ENCODE data around the gene LRRC4C.

Gene LRRC4C

GRCh38 chr11:40732132-40732531 is 727.3 kb downstream of the LRRC4C start:
- no peak overlapping the region for H3K27ac ChIP-seq (ENCODE audit: low read depth, low read length)
- H3K36me3 ChIP-seq (ENCODE audit: control insufficient read depth, insufficient read depth, low read length), result no peaks in the 10 kb centered on the region
- no peaks in the 10 kb centered on the region for H3K4me1 ChIP-seq (ENCODE audit: control insufficient read depth, insufficient read depth, low read length)
- no peak overlapping the region for H3K9ac ChIP-seq (ENCODE audit: low read length)
- H3K27me3 ChIP-seq (ENCODE audit: control insufficient read depth, insufficient read depth, low read length), result no peaks in the 10 kb centered on the region
- H3K4me3 ChIP-seq (ENCODE audit: low read length), result no peak overlapping the region

DNA sequence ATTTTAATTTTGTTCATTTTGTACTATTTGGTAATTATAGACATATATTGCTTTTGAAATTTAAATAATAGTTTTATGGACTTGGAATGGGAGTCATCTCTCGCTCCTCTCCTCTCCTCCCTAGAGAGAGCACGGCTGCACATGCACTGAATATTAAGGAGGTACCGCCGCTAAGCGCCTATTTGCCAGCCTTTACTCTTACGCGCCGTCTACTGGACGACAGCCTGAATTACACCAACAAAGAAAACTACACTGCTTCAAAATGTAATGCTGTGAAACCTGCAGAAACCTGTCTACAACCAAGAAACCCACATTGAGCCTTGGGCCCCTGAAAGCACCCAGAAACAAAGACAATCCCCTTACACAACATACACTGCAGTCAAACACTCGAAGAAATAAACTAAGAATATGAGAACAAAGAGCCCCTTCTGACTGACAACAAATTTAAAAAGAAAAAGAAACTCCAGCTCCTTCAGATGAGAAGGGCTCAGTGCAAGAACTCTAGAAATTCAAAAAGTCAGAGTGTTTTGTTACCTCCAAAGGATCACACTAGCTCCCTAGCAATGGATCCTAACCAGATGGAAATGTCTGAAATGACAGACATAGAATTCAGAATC is 737.2 kb downstream of the LRRC4C start:
- Histone ChIP-seq H3K36me3 (ENCODE audit: control insufficient read depth, insufficient read depth, low read length) (no peaks in the 10 kb centered on the region), H3K9ac (ENCODE audit: low read length) (no peak overlapping the region), H3K27me3 (ENCODE audit: control insufficient read depth, insufficient read depth, low read length) (no peaks in the 10 kb centered on the region)

GRCh38 chr11:40716344-40717130 is 742.9 kb downstream of the LRRC4C start:
- Histone ChIP-seq H3K27me3 (ENCODE audit: control insufficient read depth, insufficient read depth, low read length) (no peaks in the 10 kb centered on the region), H3K4me3 (ENCODE audit: low read length) (no peak overlapping the region), H3K4me1 (ENCODE audit: control insufficient read depth, insufficient read depth, low read length) (no peaks in the 10 kb centered on the region), H3K9ac (ENCODE audit: low read length) (no peak overlapping the region), H3K36me3 (ENCODE audit: control insufficient read depth, insufficient read depth, low read length) (no peaks in the 10 kb centered on the region), H3K27ac (ENCODE audit: low read depth, low read length) (no peak overlapping the region)

More for the DNA sequence above, 737.2 kb downstream of the LRRC4C start:
- Histone ChIP-seq H3K4me3 (ENCODE audit: low read length) (no peak overlapping the region), H3K4me1 (ENCODE audit: control insufficient read depth, insufficient read depth, low read length) (no peaks in the 10 kb centered on the region), H3K27ac (ENCODE audit: low read depth, low read length) (no peak overlapping the region)

GRCh38 chr11:40713083-40713482 is 746.4 kb downstream of the LRRC4C start:
- no peak overlapping the region for H3K9ac ChIP-seq (ENCODE audit: low read length)
- no peaks in the 10 kb centered on the region for H3K27me3 ChIP-seq (ENCODE audit: control insufficient read depth, insufficient read depth, low read length)
- no peak overlapping the region for H3K27ac ChIP-seq (ENCODE audit: low read depth, low read length)
- no peaks in the 10 kb centered on the region for H3K36me3 ChIP-seq (ENCODE audit: control insufficient read depth, insufficient read depth, low read length)
- no peaks in the 10 kb centered on the region for H3K4me1 ChIP-seq (ENCODE audit: control insufficient read depth, insufficient read depth, low read length)
- H3K4me3 ChIP-seq (ENCODE audit: low read length), result no peak overlapping the region

DNA sequence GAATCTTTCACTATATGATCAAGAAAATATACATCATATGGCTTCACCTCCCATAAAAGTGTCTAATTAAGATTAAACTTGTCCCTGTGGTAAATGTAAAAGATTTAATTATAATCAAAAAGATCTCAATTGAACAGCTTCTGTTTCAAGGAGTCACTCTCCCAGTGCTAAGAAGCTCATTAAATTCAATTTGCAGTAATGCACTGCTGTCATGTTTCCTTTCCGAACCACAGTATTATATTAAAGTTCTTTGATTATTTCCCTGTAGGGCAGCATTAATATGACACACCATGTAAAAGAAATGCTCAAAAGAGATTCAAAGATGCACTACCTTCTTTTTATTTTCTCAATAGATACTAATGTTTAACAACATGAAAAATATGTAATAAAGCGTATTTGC is 758.4 kb downstream of the LRRC4C start:
- no peak overlapping the region for H3K4me3 ChIP-seq (ENCODE audit: low read length)

GRCh38 chr11:40689823-40690222 is 769.6 kb downstream of the LRRC4C start:
- no peak overlapping the region for H3K27ac ChIP-seq (ENCODE audit: low read depth, low read length)
- no peaks in the 10 kb centered on the region for H3K36me3 ChIP-seq (ENCODE audit: control insufficient read depth, insufficient read depth, low read length)
- no peaks in the 10 kb centered on the region for H3K4me1 ChIP-seq (ENCODE audit: control insufficient read depth, insufficient read depth, low read length)
- H3K4me3 ChIP-seq (ENCODE audit: low read length), result no peak overlapping the region
- H3K27me3 ChIP-seq (ENCODE audit: control insufficient read depth, insufficient read depth, low read length), result no peaks in the 10 kb centered on the region
- no peak overlapping the region for H3K9ac ChIP-seq (ENCODE audit: low read length)

More for the DNA sequence above, 758.4 kb downstream of the LRRC4C start:
- Histone ChIP-seq H3K36me3 (ENCODE audit: control insufficient read depth, insufficient read depth, low read length) (no peaks in the 10 kb centered on the region), H3K9ac (ENCODE audit: low read length) (no peak overlapping the region), H3K27me3 (ENCODE audit: control insufficient read depth, insufficient read depth, low read length) (no peaks in the 10 kb centered on the region), H3K27ac (ENCODE audit: low read depth, low read length) (no peak overlapping the region), H3K4me1 (ENCODE audit: control insufficient read depth, insufficient read depth, low read length) (no peaks in the 10 kb centered on the region)

- H3K27me3 ChIP-seq (ENCODE audit: control insufficient read depth, insufficient read depth, low read length), result no peaks in the 10 kb centered on the region
- no peak overlapping the region for H3K4me3 ChIP-seq (ENCODE audit: low read length)
- H3K27ac ChIP-seq (ENCODE audit: low read depth, low read length), result no peak overlapping the region
- no peaks in the 10 kb centered on the region for H3K4me1 ChIP-seq (ENCODE audit: control insufficient read depth, insufficient read depth, low read length)
- no peaks in the 10 kb centered on the region for H3K36me3 ChIP-seq (ENCODE audit: control insufficient read depth, insufficient read depth, low read length)
- no peak overlapping the region for H3K9ac ChIP-seq (ENCODE audit: low read length)
Observed at GRCh38 chr11:40688369-40688768, 771.1 kb downstream of the LRRC4C start.

DNA sequence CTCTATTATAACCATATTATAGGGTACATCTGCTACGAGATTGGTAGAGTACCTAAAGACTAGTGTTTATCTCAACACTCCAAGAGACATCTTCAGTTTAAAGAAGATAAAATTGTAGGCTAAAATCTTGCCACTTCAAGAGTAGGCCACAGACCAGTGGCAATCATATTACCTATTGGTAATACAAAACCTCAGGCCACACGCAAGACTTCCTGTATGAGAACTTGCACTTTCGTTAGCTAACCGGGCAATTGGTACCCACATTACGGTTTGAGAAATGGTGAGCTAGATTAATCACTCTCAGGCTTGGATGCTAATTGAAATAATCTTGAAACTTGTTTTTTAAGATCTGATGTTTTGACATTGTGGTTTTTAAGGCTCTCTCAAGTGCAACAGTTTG is 772.7 kb downstream of the LRRC4C start:
- no peaks in the 10 kb centered on the region for H3K36me3 ChIP-seq (ENCODE audit: control insufficient read depth, insufficient read depth, low read length)
- H3K27ac ChIP-seq (ENCODE audit: low read depth, low read length), result no peak overlapping the region
- no peak overlapping the region for H3K4me3 ChIP-seq (ENCODE audit: low read length)
- H3K4me1 ChIP-seq (ENCODE audit: control insufficient read depth, insufficient read depth, low read length), result no peaks in the 10 kb centered on the region
- no peak overlapping the region for H3K9ac ChIP-seq (ENCODE audit: low read length)
- H3K27me3 ChIP-seq (ENCODE audit: control insufficient read depth, insufficient read depth, low read length), result no peaks in the 10 kb centered on the region

DNA sequence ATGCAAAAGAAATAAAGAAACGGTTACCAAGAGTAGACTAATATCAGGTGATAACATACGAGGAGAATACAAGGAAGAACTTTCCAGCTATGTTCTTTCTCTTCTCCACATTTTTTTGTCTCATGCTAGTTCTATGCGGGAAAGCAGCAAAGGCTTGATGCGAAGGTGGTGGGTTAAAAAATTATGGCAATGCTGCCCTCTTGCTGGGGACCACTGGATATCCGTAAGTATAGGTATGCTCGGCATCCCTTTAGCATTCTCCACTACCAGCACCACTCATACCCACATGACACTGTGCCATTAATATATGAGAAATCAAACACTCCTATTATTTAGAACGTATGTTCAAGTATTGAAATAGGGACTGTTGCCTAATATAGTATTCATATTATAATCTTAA is 776.4 kb downstream of the LRRC4C start:
- Histone ChIP-seq H3K27ac (ENCODE audit: low read depth, low read length) (no peak overlapping the region), H3K4me1 (ENCODE audit: control insufficient read depth, insufficient read depth, low read length) (no peaks in the 10 kb centered on the region), H3K9ac (ENCODE audit: low read length) (no peak overlapping the region), H3K27me3 (ENCODE audit: control insufficient read depth, insufficient read depth, low read length) (no peaks in the 10 kb centered on the region), H3K36me3 (ENCODE audit: control insufficient read depth, insufficient read depth, low read length) (no peaks in the 10 kb centered on the region), H3K4me3 (ENCODE audit: low read length) (no peak overlapping the region)

GRCh38 chr11:40679276-40679675 is 780.2 kb downstream of the LRRC4C start:
- Histone ChIP-seq H3K4me1 (ENCODE audit: control insufficient read depth, insufficient read depth, low read length) (no peaks in the 10 kb centered on the region), H3K9ac (ENCODE audit: low read length) (no peak overlapping the region), H3K27ac (ENCODE audit: low read depth, low read length) (no peak overlapping the region), H3K36me3 (ENCODE audit: control insufficient read depth, insufficient read depth, low read length) (no peaks in the 10 kb centered on the region), H3K27me3 (ENCODE audit: control insufficient read depth, insufficient read depth, low read length) (no peaks in the 10 kb centered on the region), H3K4me3 (ENCODE audit: low read length) (no peak overlapping the region)

- Histone ChIP-seq H3K27ac (ENCODE audit: low read depth, low read length) (no peak overlapping the region), H3K4me1 (ENCODE audit: control insufficient read depth, insufficient read depth, low read length) (no peaks in the 10 kb centered on the region), H3K27me3 (ENCODE audit: control insufficient read depth, insufficient read depth, low read length) (no peaks in the 10 kb centered on the region), H3K4me3 (ENCODE audit: low read length) (no peak overlapping the region), H3K9ac (ENCODE audit: low read length) (no peak overlapping the region), H3K36me3 (ENCODE audit: control insufficient read depth, insufficient read depth, low read length) (no peaks in the 10 kb centered on the region)
Observed at GRCh38 chr11:40647295-40647694, 812.2 kb downstream of the LRRC4C start.

DNA sequence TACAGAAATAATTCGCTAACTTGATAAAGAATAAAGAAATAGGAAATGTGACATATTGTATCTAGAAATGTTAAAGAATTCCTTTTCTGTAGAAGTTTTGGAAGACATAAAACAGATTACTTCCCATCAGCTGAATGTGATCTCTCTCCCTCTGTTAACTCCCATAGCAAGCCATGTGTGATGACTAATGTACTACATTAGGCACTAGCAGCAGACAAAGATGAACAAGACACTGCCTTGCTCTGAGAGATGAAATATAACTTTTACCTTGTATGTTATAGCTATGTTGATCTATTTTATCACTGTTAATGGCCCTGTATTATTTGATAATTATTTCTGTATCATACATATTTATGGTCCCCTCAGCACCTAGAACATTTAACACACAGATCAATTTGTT is 817.2 kb downstream of the LRRC4C start:
- H3K27ac ChIP-seq (ENCODE audit: low read depth, low read length), result no peak overlapping the region
- no peaks in the 10 kb centered on the region for H3K4me1 ChIP-seq (ENCODE audit: control insufficient read depth, insufficient read depth, low read length)
- H3K27me3 ChIP-seq (ENCODE audit: control insufficient read depth, insufficient read depth, low read length), result no peaks in the 10 kb centered on the region
- no peak overlapping the region for H3K9ac ChIP-seq (ENCODE audit: low read length)
- no peak overlapping the region for H3K4me3 ChIP-seq (ENCODE audit: low read length)
- H3K36me3 ChIP-seq (ENCODE audit: control insufficient read depth, insufficient read depth, low read length), result no peaks in the 10 kb centered on the region

GRCh38 chr11:40619654-40620053 is 839.8 kb downstream of the LRRC4C start:
- H3K4me1 ChIP-seq (ENCODE audit: control insufficient read depth, insufficient read depth, low read length), result no peaks in the 10 kb centered on the region
- H3K9ac ChIP-seq (ENCODE audit: low read length), result no peak overlapping the region
- H3K27me3 ChIP-seq (ENCODE audit: control insufficient read depth, insufficient read depth, low read length), result no peaks in the 10 kb centered on the region
- H3K27ac ChIP-seq (ENCODE audit: low read depth, low read length), result no peak overlapping the region
- no peak overlapping the region for H3K4me3 ChIP-seq (ENCODE audit: low read length)
- no peaks in the 10 kb centered on the region for H3K36me3 ChIP-seq (ENCODE audit: control insufficient read depth, insufficient read depth, low read length)
